Eye (tissue), 1 donor: Measurements from ENCODE around the gene RNF220.

Experiments used
- DNase-seq: peaks from one replicate; pipeline ENCODE4 v3.0.0-alpha.2; 2015

Gene RNF220

DNA sequence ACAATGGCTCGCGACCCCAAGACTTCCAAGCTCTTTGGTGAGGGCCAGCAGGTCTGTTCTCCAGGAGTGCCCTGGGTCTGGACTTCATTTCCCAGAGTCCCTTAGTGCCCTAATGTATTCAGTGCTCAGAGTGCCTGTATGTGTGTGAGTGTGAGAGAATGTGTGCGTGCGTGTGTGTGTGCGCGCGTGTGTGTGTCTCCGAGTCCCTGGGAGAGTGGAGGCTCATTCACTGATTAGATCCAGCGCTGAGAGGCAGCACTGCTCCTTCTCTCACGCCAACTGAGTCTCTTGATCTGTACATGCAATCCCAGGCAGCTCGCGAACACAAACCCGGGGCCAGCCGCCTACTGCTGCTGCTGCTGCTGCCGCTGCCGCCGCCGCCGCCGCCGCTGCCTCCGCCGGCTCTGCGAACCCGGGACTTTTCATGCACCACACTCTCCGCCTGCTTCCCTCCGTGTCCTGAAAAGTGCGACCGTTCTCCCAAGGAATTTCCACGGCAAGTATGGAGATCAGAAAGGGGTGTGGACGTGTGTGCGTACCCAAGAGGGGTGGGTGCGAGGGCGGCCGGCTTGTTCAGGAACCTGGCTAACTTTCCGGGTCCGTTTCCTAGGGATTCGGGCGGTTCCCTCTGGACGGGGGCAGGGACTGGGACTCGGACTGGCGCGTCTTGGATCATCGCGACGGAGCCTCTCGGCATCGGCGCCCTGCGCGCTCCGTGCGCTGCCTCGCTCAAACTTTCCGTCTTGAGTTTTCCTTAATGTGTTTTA is at the start of gene RNF220:
Gene RNF220, plus strand, starts transcription at position 225 of the 767 bp plus-strand sequence.
- peak; percentile 92 for DNase-seq

DNA sequence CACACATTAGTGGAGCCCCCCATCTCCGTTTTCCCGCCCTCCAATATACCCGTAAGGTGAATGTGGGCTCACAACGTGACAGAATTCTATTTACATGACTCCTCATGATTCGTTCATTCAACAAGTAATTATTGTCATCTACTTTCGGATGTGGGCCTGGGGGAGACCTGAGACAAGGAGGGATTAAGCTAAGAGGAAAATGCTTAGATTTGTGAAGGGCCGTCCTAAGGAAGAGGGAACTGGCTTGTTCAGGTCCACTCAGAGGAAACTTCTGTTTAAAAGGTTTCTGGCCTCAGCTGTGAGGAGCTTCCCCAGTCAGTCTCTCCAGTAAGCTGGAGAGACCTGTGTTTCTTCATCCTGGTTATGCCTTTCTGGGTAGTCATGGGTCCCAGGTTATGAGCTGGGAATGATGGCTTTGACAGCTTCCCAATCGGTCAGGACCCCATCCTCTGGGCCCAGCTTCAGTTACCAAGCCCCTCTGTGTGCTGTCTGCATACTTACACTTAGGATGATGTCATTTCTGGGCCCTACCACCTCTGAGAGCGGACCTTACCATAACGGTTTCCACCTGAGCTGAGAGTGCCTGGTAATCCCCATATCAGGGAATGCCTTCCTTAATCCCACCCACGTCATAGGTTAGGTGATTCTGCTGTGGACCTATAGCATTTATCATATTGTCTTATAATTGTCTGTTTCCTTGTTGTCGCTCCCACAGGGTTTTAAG is 49.3 kb upstream of the RNF220 start:
- no peak for DNase-seq

DNA sequence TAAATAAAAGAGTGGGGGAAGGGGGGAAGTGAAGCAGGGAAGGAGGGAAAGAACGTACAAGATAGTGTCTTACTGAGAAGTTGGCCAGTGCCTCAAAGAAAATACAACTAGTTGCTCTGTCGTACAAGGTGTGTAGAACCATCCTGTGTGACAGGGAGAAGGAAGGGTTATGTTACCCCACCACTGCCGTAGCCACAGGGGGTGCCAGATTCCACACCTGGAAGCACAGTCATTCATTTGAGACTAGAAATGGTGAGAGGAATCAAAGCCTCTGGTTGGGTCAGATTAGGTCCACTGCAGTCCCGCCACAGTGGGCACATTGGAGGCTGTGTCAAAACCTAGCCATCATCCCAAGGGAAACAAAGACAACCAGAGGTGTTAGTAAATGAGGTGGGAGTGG is 47.3 kb upstream of the RNF220 start:
- no peak for DNase-seq

DNA sequence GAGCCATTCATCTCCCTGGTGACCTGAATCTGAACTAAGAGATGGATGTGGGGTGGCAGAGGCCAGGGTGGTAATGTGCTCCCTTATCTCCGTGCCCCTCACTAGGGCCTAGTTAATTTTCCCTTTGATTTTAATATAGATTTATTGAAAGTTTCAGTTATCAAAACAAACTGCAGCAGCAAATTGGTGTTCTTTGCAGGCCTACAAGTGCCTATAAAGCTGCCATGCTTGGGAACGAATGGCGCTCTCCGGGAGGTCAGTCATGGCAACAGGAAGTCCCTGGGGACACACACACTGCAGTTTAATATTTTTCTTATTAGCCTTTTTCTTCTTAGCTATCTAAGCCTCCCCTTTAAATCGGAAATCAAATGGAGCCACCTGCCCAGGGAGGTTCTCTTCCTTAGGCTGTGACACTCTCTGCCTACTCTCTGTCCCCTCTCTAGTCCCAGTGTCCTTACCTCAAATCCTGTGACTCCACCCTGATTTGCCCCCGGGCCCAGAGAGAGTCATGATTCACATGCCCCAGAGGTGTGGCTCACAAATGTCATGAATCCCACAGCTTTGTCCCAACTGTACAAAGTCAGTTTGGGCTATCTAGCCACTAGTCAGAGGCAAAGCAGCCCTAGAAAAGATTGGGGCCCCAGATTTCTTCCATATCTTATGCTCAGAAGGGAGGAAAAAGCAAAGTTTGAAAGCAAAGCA is 45.7 kb upstream of the RNF220 start:
- no peak for DNase-seq

DNA sequence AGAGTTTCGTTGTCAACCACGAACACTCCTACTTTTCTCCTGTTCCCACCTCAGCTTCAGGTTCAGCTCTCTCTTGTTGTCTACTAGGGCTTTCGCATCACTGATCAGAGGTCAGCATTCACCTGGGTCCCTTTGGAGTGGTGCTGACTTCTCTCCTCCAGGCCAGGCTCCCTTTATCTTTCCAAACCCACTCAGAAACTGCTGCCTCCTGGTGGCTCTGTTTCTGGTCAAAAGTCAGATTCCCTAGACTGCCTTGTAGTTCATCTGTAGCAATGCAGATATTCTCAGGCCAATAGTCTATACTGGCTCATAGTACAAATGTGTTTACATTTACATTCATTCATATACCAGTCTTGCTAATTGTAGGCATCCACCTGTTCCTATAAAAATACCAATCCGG is 43.6 kb upstream of the RNF220 start:
- DNase-seq, result no peak

DNA sequence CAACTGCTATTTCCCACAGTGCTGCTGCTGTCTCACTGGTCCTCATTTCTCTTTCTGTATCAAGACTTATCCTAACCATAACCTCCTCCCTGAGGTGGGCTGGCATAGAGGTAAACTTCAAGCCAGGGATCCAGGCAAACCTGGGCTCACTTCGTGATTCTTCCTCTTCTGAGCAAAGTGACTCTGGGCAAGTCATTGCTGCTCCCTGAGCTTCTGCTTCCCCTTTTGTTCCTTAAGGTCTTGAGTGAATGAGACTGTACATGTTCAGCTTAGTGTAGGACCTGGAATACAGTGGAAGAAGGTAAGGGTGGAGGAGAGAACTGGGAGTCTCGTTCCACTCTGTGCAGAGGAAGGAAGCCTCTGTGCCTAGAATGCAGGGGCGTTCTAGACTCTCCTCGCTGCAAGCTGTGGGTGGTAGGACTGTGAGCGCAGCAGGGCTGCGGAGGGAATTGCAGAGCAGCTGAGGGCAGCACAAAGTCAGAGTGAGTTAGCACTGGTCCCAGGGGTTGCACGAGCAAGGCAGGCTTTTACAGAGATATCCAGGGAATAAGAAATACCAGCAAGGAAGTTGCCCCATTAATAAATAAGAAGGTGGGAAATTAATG is 38.6 kb upstream of the RNF220 start:
- DNase-seq, result peak; percentile 25

DNA sequence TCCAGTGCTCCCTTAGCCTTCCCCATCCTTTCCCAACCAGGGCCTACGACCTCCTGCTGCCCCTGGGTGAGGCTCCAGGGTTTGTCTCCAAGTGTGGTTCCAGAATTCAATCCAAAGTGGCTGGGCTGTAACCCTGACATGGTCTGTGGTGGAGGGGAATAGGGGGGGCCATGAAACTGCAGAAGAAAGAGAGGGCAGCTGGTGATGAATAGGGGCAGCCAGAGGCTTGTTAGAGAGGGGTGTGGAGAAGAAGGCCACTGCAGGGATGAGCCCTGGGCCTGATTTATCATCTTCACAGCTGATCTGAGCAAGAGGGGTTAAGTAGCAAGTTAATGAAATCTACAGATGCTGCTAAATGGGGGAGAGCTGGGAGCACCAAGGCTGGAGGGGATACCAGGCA is 37.1 kb upstream of the RNF220 start:
- DNase-seq, result no peak

DNA sequence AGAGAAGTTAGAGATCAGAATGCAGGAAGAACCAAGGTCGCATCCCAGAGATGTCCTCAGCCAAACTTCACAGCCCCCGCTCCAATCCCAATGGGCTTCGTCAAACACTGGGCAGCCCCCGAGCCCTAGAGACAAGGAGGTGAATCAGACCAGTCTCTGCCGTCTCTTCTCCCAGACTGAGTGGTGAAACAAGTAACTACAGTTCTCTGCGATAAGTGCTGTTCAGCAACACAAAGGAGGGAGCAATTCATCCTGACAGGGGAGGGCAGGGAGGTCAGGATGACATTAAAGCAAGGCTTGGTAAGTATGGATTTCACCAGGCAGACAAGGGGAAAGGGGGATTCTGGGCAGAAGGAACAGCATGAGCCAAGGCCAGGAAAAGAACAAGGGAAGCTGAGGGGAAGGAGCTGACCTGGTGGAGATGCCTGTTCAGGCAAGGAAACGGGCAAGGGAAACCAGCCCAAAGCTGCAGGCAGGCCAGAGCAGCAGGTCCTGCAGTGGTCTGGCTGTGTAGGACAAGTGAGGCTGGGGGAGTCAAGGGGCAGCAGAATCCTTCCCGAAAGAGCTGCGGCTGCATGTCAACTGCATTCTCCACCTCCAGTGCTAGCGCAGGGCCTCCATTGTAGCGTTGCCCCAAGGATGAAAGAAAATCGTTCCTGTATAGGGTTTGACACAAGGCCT is 36.4 kb upstream of the RNF220 start:
- peak; percentile 44 for DNase-seq

DNA sequence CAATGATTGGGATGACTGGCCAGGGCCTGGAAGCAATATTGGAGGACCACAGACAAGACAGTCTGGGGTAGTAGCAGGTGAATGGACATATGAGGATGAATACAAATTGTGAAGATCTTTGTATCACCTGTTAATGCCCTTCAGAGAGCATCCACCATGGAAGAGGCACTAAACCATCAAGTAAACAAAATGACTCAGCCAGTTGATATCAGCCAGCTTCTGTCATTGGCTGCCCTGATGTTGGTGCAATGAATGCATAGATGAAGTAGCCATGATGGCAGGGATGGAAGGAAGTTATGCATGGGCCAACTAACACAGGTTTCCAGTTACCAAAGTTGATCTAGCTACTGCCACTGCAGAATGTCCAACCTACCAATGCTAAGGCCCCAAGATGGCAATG is 33.8 kb upstream of the RNF220 start:
- DNase-seq, result no peak

DNA sequence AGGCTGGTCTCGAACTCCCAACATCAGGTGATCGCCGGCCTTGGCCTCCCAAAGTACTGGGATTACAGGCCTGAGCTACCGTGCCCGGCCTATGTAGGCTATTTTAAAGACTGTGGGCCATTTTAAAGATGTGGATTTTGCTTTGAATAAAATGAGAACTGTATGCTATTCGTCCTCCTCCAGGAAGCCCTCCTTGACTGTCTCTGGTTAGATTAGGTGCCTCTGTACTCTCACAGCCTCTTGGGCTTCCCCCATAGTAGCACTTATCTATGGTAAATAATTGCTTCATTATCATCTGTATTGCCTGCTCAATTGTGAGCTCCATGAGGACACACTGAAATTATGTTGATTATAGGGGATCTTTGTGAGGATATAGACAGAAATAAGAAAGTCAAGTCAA is 29.5 kb upstream of the RNF220 start:
- DNase-seq, result no peak

DNA sequence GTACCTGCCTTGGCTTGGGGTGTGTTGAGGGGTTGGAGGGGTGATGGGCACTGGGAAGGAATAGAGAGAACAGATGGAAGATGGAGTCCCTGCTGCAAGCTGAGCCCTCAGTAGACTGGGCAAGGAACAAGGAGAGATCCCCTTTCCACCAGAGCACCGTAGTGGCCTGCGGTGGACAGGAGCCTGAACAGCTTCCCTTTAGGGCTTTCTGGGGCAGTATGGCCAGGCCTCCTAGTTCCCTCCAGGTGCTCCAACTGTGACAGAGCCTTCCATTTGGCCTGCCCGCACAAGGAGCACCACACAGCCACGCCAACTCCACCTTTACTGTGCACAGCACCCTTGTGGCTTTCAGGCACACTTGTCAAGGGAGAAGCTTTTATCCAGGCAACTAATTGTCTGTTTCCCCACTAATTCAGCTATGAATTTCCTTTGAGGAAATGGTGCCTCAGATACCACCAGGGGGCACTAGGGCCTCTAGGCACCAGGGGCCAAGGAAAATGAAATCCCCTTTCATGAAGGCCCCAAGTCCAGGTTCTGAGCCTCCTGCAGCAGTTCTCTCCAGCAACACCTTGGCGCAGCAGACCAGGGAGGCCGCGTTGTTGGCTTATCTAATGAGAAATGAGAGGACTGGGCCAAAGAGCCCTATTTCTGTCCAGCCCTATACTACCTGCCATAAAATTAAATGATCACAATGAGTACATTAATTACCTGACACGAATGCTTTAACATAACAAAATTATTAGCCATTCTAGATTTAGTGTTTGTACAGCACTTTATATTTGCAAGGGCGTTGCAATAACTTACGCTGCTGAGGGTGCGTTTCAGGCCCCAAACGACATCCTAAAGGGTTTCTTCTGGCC is 26.9 kb upstream of the RNF220 start:
- peak; percentile 80 for DNase-seq

DNA sequence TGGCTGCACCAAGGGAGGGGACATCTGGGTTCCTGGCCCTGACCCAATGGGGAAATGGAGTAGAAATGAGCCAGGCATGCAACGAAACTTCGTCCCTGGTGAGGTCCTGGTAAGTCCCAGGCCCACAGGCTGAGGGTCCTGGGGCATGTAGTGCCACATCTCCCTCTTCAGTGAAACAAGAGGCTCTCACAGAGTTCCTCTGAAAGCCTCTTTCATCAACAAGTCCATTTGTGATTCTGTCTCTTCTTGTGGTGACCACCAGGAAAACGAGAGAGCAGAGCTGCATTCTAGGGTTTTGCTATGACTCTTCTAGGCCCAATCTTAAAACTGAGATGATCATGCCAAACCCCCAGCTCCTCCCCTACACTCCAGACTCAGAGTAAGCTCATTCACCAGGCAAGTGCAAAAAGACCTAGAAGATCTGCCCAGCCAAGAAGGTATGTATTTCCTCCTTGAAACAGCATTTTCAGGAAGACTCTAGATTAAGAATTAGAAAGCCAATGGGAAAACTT is 24.3 kb upstream of the RNF220 start:
- DNase-seq, result no peak

DNA sequence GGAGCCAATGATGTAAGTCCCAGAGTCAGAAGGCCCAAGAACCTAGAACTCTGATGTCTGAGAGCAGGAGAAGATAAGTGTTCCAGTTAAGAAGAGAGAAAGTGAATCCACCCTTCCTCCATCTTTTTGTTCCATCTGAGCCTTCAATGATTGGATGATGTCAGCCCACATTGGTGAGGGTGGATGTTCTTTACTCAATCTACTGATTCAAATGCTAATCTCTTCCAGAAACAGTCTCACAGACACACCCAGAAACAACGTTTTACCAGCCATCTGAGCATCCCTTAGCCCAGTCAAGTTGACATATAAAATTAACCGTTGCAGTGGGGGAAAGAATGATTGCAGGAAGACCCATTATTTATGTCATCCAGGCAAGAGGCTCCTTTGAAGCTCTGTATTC is 16.5 kb upstream of the RNF220 start:
- no peak for DNase-seq

DNA sequence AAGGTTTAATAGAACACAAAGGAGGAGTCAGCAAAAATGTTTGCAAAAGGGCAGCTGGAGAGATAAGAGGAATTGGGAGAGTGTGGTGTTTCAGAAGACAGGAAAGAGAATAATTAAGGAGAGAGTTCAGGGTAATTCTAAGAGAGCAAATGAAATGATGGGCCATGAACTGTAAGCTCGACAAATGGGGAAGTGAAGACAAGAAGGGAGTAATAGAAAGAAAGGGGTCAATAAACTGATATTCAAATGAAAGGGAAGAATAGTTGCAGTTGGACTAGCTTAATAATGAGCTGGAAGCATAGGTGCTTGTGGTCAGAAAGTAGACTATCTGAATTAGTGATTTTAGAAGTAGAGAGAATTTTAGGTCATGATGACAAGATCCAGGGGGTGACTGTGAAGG is 15.6 kb upstream of the RNF220 start:
- no peak for DNase-seq

DNA sequence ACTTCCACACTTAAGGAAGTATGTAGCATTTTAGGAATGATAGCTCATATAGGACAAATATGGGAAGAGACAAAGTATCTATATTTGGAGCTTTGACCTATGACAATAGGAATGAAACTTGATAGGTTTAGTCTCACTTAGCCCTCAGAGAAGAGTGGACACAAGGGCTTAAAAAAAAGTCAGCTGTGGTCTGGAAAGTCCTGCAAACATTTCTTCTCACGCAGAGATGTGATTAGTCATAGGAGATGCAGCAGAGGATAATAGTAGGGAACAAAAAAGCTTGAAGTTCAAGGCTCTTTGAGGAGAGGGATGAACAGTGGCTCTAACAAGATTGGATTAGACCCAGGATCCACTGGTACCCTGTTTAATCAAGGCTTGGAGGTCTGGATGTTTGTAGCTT is 14.8 kb upstream of the RNF220 start:
- no peak for DNase-seq

DNA sequence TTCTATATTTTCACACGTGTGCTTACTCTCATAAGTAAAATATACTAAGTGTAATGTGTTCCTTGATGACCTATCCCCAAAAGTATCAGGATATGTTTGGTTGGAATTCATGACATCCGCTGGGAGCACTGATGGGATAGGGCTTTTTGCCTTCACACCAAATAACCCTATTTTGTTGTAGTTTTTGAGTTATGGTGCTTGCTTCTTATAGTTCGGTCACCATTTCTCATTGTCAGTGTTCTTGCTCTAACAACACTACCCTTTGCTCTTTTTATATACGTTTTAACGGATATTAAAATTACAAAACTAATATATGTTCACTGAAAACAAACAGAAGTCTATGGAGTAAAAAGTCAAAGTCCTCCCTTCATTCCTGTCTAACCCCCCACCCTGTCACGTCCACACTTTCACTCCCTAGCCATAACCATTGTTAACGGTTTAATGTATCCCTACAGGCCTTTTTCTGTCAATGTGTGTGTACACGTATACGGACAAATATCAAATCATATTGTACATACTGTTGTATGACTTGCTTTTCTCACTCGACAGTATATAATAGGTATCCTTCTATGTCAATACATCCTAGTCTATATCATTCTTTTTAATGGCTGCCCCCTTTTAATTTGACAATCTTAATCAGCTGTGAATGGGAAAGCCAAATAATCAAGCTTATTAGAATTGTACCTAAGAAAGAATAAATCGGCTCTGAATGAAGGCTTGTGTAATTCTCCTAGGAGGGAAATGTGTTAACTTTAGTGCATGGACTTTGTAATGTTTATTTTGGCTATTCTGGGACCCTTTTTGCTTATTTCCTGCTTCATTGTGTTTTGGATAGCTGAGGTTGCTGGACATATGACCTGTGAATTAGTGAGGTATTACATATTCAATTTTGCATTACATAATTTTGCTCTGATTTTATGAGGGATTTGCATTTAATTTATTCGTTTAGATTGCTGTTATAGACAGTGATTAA is 3.5 kb upstream of the RNF220 start:
- DNase-seq, result no peak

DNA sequence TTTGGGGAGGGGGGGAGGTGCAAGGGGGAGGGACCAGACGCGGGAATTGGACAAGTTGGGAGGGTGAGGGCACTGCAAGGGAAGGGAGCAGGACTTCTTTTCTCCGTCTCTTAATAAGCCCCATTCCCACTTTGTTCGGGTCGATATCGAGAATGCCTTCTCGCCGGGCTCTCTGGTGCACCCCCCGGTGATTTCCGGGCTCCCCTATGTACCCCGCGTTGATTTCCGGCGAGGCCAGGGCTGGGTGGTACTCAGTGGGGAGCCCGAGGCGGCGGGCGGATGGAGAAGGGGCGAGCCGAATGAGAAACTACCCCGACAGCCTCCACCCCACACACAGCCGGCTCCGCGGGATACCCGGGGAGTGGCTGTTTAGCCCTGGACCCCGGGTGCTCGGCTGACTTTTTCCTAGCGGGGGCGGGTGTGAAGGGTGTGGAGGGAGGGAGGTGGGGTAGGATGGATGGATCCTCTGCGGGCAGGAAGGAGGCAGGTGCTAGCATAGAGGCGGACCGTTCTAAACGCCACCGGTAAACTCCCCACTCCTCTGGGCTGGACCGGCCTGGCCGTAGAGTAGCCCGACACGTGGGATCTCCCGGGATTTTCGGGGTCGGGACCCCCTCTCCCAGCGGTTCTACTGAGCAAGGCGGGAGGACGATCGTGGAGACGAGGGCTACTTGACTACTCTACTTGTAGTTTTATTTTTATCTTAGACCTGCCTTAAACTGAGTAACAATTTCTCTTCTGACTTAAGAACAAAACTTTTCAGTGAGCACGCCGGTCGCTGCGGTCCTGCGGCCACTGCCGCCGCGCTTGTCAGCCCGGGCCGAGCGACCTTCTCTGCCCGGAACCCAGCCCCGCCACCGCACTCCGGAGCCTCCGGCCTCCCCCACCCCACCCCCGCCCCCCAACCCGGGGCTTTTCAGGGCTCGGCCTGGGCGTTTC is 1.0 kb downstream of the RNF220 start:
- DNase-seq, result peak; percentile 61

DNA sequence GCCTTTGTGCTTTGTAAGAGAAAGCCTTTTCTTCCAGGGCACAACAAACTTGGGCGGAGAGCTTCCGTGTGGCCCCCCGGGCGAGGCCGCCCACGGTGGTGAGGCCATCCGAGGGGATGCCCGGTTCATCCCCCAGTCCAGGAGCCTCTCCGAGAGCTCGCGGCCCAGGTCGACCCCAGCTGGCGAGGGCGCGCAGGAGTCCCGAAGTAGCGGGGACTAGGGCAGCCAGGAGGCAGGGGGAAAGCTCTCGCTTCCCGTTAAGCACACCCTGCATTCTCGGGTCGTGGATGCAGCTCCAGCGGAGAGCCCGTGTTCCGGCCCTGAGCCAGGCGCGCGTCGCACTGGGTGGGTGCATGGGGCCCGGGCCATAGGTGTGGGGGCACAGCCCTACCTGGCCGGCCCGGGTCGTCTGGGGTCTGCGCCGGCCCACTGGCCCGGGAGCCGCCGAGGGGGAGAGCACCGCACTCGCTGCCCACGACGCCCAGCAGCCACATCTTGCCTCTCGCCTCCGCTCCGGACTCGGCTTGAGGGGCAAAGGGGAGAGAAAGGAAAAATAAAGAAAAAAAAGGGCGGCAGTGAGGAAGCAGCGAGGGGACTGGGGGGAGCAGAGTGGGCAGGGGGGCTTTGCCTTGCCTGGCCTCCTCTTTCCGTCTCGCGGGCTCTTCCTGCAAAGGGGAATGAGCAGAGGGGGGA is 1.8 kb downstream of the RNF220 start:
- peak; percentile 68 for DNase-seq
